Activated CD8-positive, alpha-beta memory T cell treated with anti-CD3 and anti-CD28 coated beads for 36 hours (primary cell): ENCODE results near the gene REEP3. TPM values are rescaled to one million over a fixed set of nuclear protein-coding genes. Genes with fewer than 3 reads are reported as not detected.

Source experiments
- CTCF ChIA-PET: fragments of 350-600 bp; sonication (Branson Sonifier 250); formaldehyde crosslinking; loops from one replicate; lab custom pipeline; 2021; ENCODE audit warnings: antibody characterized with exemption; lab: Charles Lee
- POLR2A ChIA-PET: fragments of 350-600 bp; sonication (Branson Sonifier 250); formaldehyde crosslinking; loops from one replicate; lab custom pipeline; 2021; ENCODE audit warnings: antibody characterized with exemption; lab: Charles Lee
- total RNA-seq, 2 experiments: library from RNA; stranded (reverse); gene quantifications; one replicate each; pipeline ENCODE4 v1.2.3, GENCODE V29; 2021

The REEP3 gene
- total RNA-seq, 2 experiments from 2014 or later, result 24.3 to 24.6 TPM

GRCh38 chr10:63671317-63671937, 150.2 kb downstream of the REEP3 start:
- ChIA-PET CTCF (interaction anchor here (0.7 kb wide), 1 partner anchor 12 kb away, joined by 3 read pairs; no protein-coding TSS in a partner anchor), POLR2A (no interaction called here)

- ChIA-PET POLR2A (no interaction called here), CTCF (interaction anchor here (0.7 kb wide), 1 partner anchor 13 kb away, joined by 3 read pairs; no protein-coding TSS in a partner anchor)
Observed at GRCh38 chr10:63672491-63672890, 151.3 kb downstream of the REEP3 start.

- POLR2A ChIA-PET, result interaction anchor here (0.6 kb wide), 1 partner anchor 40 kb away, joined by 4 read pairs; no protein-coding TSS in a partner anchor
- CTCF ChIA-PET, result no interaction called here
Observed at GRCh38 chr10:63673246-63673645, 152.0 kb downstream of the REEP3 start.

GRCh38 chr10:63673846-63674245, 152.6 kb downstream of the REEP3 start:
- ChIA-PET POLR2A (interaction anchor here (0.6 kb wide), 1 partner anchor 41 kb away, joined by 4 read pairs; no protein-coding TSS in a partner anchor), CTCF (no interaction called here)

Other genes with a start within 250 kb of the REEP3 start
- gene JMJD1C, start 55.4 kb upstream of the REEP3 start, total RNA-seq, result 10 to 100 TPM; 41.1 to 43.2 TPM